B cell (primary cell): ENCODE data around the gene LIF. TPM values are rescaled to one million over a fixed set of nuclear protein-coding genes. Genes with fewer than 3 reads are reported as not detected.

Source experiments
- ATAC-seq: fragments of 200-7000 bp; cut with Tn5 transposase; one replicate; pipeline ENCODE4 v1.10.0; 2021; ENCODE audit warnings: low read depth, mild to moderate bottlenecking, moderate number of reproducible peaks, moderate library complexity
- CTCF ChIA-PET: fragments of 350-600 bp; sonication (Branson Sonifier 250); formaldehyde crosslinking; loops from one replicate; lab custom pipeline; 2021; ENCODE audit warnings: antibody characterized with exemption, inconsistent platforms; lab: Charles Lee
- POLR2A ChIA-PET: fragments of 350-600 bp; sonication (Branson Sonifier 250); formaldehyde crosslinking; loops from one replicate; lab custom pipeline; 2021; ENCODE audit warnings: antibody characterized with exemption; lab: Charles Lee
- DNase-seq: peaks from one replicate; pipeline ENCODE4 v3.0.0; 2013
- H2AFZ ChIP-seq: 2 replicates; pipeline ENCODE4 v1.6.1; 2012; ENCODE audit warnings: mild to moderate bottlenecking, low read depth, low read length; ENCODE audit not compliant: insufficient read depth, poor library complexity, severe bottlenecking
- H3K27ac ChIP-seq, 2 donors: 1 replicate in 1 of 2; 2 replicates in 1 of 2; pipeline ENCODE4 v1.5.1; 2012 to 2013; ENCODE audit warnings: low read length in 2 of 2, mild to moderate bottlenecking in 2 of 2, moderate library complexity in 1 of 2
- H3K27me3 ChIP-seq, 4 experiments: fragments of 200-600 bp in 1 of 4; sonication (generic) in 1 of 4; replicated peaks in 1 of 4; 1 replicate in 2 of 4; 2 replicates in 2 of 4; pipeline versions ENCODE4 v1.6.1 to v1.7.0; 2013 to 2016; ENCODE audit warnings: low read length in 3 of 4, mild to moderate bottlenecking in 2 of 4, mixed read lengths in 1 of 4, moderate library complexity in 1 of 4; ENCODE audit not compliant: insufficient read depth in 4 of 4, control insufficient read depth in 3 of 4; ENCODE audit errors: control extremely low read depth in 1 of 4
- H3K36me3 ChIP-seq, 2 experiments: replicated peaks in 1 of 2; 1 replicate in 1 of 2; 2 replicates in 1 of 2; pipeline versions ENCODE4 v1.6.1 to v1.7.1; 2013; ENCODE audit warnings: low read length in 1 of 2; ENCODE audit not compliant: insufficient read depth in 2 of 2, control insufficient read depth in 1 of 2; ENCODE audit errors: control extremely low read depth in 1 of 2, extremely low read depth in 1 of 2
- H3K4me1 ChIP-seq, 2 donors: fragments of 200-600 bp in 1 of 2; sonication (generic) in 1 of 2; 1 replicate in 1 of 2; 2 replicates in 1 of 2; pipeline versions ENCODE4 v1.5.1 to v1.6.1; 2013 to 2017; ENCODE audit warnings: low read length in 2 of 2; ENCODE audit not compliant: control insufficient read depth in 2 of 2, insufficient read depth in 2 of 2
- H3K4me2 ChIP-seq: replicated peaks from 2 replicates; pipeline ENCODE3; 2012; ENCODE audit warnings: mild to moderate bottlenecking, low read depth, low read length; ENCODE audit not compliant: poor library complexity, severe bottlenecking
- H3K4me3 ChIP-seq, 5 experiments: fragments of 200-600 bp in 1 of 5; sonication (generic) in 1 of 5; 1 replicate in 3 of 5; 2 replicates in 2 of 5; pipeline versions ENCODE4 v1.5.1 to v1.7.0; 2011 to 2016; ENCODE audit warnings: low read length in 4 of 5, mild to moderate bottlenecking in 4 of 5, low read depth in 2 of 5, control low read depth in 1 of 5, moderate library complexity in 1 of 5; ENCODE audit not compliant: insufficient read depth in 1 of 5; ENCODE audit errors: control extremely low read depth in 1 of 5, extremely low read depth in 1 of 5
- H3K79me2 ChIP-seq: fragments of 200-600 bp; sonication (generic); one replicate; pipeline ENCODE4 v1.6.0; 2016; ENCODE audit warnings: low read length; ENCODE audit not compliant: control insufficient read depth, insufficient read depth
- H3K9ac ChIP-seq: fragments of 200-600 bp; sonication (generic); 2 replicates; pipeline ENCODE4 v1.6.1; 2017; ENCODE audit warnings: mild to moderate bottlenecking, low read length, moderate library complexity
- H3K9me3 ChIP-seq, 3 donors: one replicate each; pipeline versions ENCODE4 v1.6.1 to v1.7.1; 2013; ENCODE audit warnings: low read length in 2 of 3; ENCODE audit not compliant: control insufficient read depth in 2 of 3, insufficient read depth in 1 of 3; ENCODE audit errors: control extremely low read depth in 1 of 3
- H4K20me1 ChIP-seq: 2 replicates; pipeline ENCODE4 v1.6.0; 2012; ENCODE audit warnings: mild to moderate bottlenecking, low read length; ENCODE audit not compliant: insufficient read depth, control insufficient read depth, poor library complexity, severe bottlenecking
- H3K27ac Mint-ChIP-seq: one replicate; pipeline ENCODE4 v1.8.0; 2021; ENCODE audit warnings: mixed read lengths
- H3K27me3 Mint-ChIP-seq: one replicate; pipeline ENCODE4 v1.8.0; 2021; ENCODE audit warnings: mixed read lengths
- H3K4me1 Mint-ChIP-seq: one replicate; pipeline ENCODE4 v1.8.0; 2021; ENCODE audit warnings: mixed read lengths
- H3K4me3 Mint-ChIP-seq: one replicate; pipeline ENCODE4 v1.8.0; 2021; ENCODE audit warnings: mixed read lengths
- H3K9me3 Mint-ChIP-seq: one replicate; pipeline ENCODE4 v1.8.0; 2022; ENCODE audit warnings: mixed read lengths; ENCODE audit not compliant: insufficient read depth
- CTCF ChIP-seq: fragments of 200-600 bp; IDR thresholded peaks from one replicate; pipeline ENCODE4 v1.8.0; 2022; ENCODE audit warnings: antibody characterized with exemption, mild to moderate bottlenecking
- EZH2 ChIP-seq: IDR thresholded peaks from 2 replicates; pipeline ENCODE4 v1.6.1; 2012; ENCODE audit warnings: borderline replicate concordance, low read depth, mild to moderate bottlenecking, moderate library complexity, low read length; ENCODE audit not compliant: insufficient read depth, poor library complexity, severe bottlenecking
- WGBS: methylation state at CpG from one replicate; pipeline ENCODE4 v1.1.5; 2013; ENCODE audit warnings: missing lambda C conversion rate; ENCODE audit not compliant: insufficient coverage; 5-methylcytosine and 5-hydroxymethylcytosine counted together
- intact Hi-C: fragments of 100-400 bp; cut with micrococcal nuclease; formaldehyde crosslinking; loops from one replicate; pipeline ENCODE4 v1.10.0; 2022
- polyA plus RNA-seq: library from polyadenylated mRNA; depleted of rRNA; stranded (reverse); fragments of >200 nt; gene quantifications from 2 replicates; pipeline ENCODE4 v1.2.3, GENCODE V29; 2012
- total RNA-seq, 2 donors: library from RNA; stranded (reverse); fragments of 120-200 nt in 1 of 2; gene quantifications; 1 replicate in 1 of 2; 2 replicates in 1 of 2; pipeline versions ENCODE4 v1.2.3 to v1.2.4, GENCODE V29; 2013 to 2022

The LIF gene
- total and polyA plus RNA-seq, 2 donors (not counting 1 experiment from before 2014, with no cell fraction given), result 0.47 TPM; not detected in 1

GRCh38 chr22:30268331-30268730 is 21.8 kb upstream of the LIF start:
- Histone ChIP-seq H3K4me1 (peaks cover 15 to 33% of the 10 kb centered on the region in 2 donors), H2AFZ (no peak overlapping the region), H3K79me2 (peaks cover 14% of the 10 kb centered on the region), H3K27ac (peak overlapping the region; percentile 95 to 97), H3K9me3 (no peaks in the 10 kb centered on the region), H3K36me3 (peaks cover 1 to 2% of the 10 kb centered on the region in 2 experiments), H3K4me3 (no peak overlapping the region), H3K27me3 (no peaks in the 10 kb centered on the region), H3K9ac (no peak overlapping the region), H4K20me1 (no peaks in the 10 kb centered on the region), H3K4me2 (no peak overlapping the region)
- DNase-seq (no peak), ATAC-seq (no peak)
- peak overlapping the region; percentile 97 for H3K27ac Mint-ChIP-seq
- WGBS, result 85% methylated on average over 8 of the region's 8 CpGs
- peak overlapping the region; percentile 42 for H3K4me3 Mint-ChIP-seq
- TF ChIP-seq CTCF, result no peak
- TF ChIP-seq EZH2, result no peak
- CTCF ChIA-PET, result interaction anchor here (0.9 to 1.3 kb wide), 3 partner anchors 8 to 160 kb away, joined by 3 to 5 read pairs (median 3); no protein-coding TSS in a partner anchor
- POLR2A ChIA-PET, result no interaction called here
- intact Hi-C loops, result loop anchor here (5.0 kb wide), 2 partner anchors 1466 to 1674 kb away; partner anchors contain the start of genes XBP1 and YWHAH
- H3K27me3 Mint-ChIP-seq, result no peaks in the 10 kb centered on the region
- peaks cover 30% of the 10 kb centered on the region for H3K4me1 Mint-ChIP-seq
- H3K9me3 Mint-ChIP-seq, result no peaks in the 10 kb centered on the region
